K562 (cell line): ENCODE results near the gene POLR3H. TPM values are rescaled to one million over a fixed set of nuclear protein-coding genes. Genes with fewer than 3 reads are reported as not detected.
A peak's percentile ranks its signal among the peaks of the same experiment; 100 is the strongest.

ENCODE experiments used
- ATAC-seq: fragments of 200-7000 bp; cut with Tn5 transposase; 3 replicates; pipeline ENCODE4 v1.9.1; 2020; ENCODE audit warnings: moderate library complexity
- BruUV-seq: library from RNA; stranded (reverse); fragments of 400-500 nt; replicated peaks from 2 replicates; lab custom pipeline; 2021; lab: Mats Ljungman, UMichigan
- CTCF ChIA-PET: fragments of 300-600 bp; formaldehyde crosslinking; extraction: SDS; loops from one replicate; lab custom pipeline; 2021; ENCODE audit warnings: low intra/inter-chr PET ratio; lab: Yijun Ruan, JAX
- POLR2A ChIA-PET: fragments of 300-600, 350-650 bp; sonication (Branson Sonifier 250); formaldehyde crosslinking; extraction: SDS; loops from one replicate; lab custom pipeline; 2021; ENCODE audit warnings: antibody characterized with exemption, inconsistent platforms; lab: Yijun Ruan, JAX
- DNase-seq, 4 experiments: peaks; one replicate each; pipeline versions ENCODE4 v3.0.0 to v3.0.0-alpha.2; 2011 to 2018; ENCODE audit warnings: low spot score in 3 of 4, mixed read lengths in 3 of 4; ENCODE audit errors: extremely low read depth in 1 of 4
- FAIRE-seq: peaks from 2 replicates; lab custom pipeline; 2011; peaks lifted over from hg19 to GRCh38; lab: Jason Lieb, UNC
- H2AFZ ChIP-seq: 2 replicates; pipeline ENCODE4 v1.6.0; 2011; ENCODE audit warnings: low read depth, low read length, control low read depth, inconsistent platforms
- H3K27ac ChIP-seq: fragments of 200-600 bp; 3 replicates; pipeline ENCODE4 v1.8.0; 2011; ENCODE audit warnings: low read depth, mild to moderate bottlenecking, control low read depth, inconsistent platforms, low read length, moderate library complexity, mixed read lengths; ENCODE audit errors: extremely low read depth
- H3K27me3 ChIP-seq, 2 experiments: fragments of 300-600 bp in 1 of 2; 2 replicates in 1 of 2; 3 replicates in 1 of 2; pipeline versions ENCODE4 v1.6.0 to v1.8.0; 2011; ENCODE audit warnings: inconsistent platforms in 2 of 2, low read length in 2 of 2, mild to moderate bottlenecking in 1 of 2, mixed read lengths in 1 of 2, moderate library complexity in 1 of 2; ENCODE audit not compliant: control insufficient read depth in 2 of 2, insufficient read depth in 2 of 2
- H3K36me3 ChIP-seq: fragments of 300-600 bp; 3 replicates; pipeline ENCODE4 v1.8.0; 2011; ENCODE audit warnings: mild to moderate bottlenecking, low read length, inconsistent platforms; ENCODE audit not compliant: control insufficient read depth, insufficient read depth
- H3K4me1 ChIP-seq, 2 experiments: fragments of 200-600 bp in 1 of 2; replicated peaks in 1 of 2; 2 replicates in 1 of 2; 3 replicates in 1 of 2; pipeline versions ENCODE4 v1.5.1 to v1.8.0; 2011; ENCODE audit warnings: inconsistent platforms in 2 of 2, low read length in 2 of 2, mild to moderate bottlenecking in 1 of 2, mixed read lengths in 1 of 2, moderate library complexity in 1 of 2; ENCODE audit not compliant: control insufficient read depth in 2 of 2, insufficient read depth in 2 of 2
- H3K4me2 ChIP-seq: 2 replicates; pipeline ENCODE4 v1.6.1; 2011; ENCODE audit warnings: low read length, control low read depth, inconsistent platforms, mixed read lengths; ENCODE audit not compliant: insufficient read depth
- H3K4me3 ChIP-seq: fragments of 200-600 bp; sonication (generic), shearing (Covaris generic); 2 replicates; pipeline ENCODE4 v1.5.1; 2016; ENCODE audit warnings: control low read depth, inconsistent platforms
- H3K79me2 ChIP-seq: fragments of 200-600 bp; 3 replicates; pipeline ENCODE4 v1.8.0; 2011; ENCODE audit warnings: low read length, inconsistent platforms; ENCODE audit not compliant: control insufficient read depth, insufficient read depth
- H3K9ac ChIP-seq, 2 experiments: 2 replicates each; pipeline versions ENCODE4 v1.6.0 to v1.6.1; 2011; ENCODE audit warnings: low read depth in 2 of 2, low read length in 2 of 2, control low read depth in 1 of 2, inconsistent platforms in 1 of 2, mild to moderate bottlenecking in 1 of 2, mixed read lengths in 1 of 2; ENCODE audit not compliant: insufficient read depth in 1 of 2
- H3K9me1 ChIP-seq: one replicate; pipeline ENCODE4 v1.6.0; 2011; ENCODE audit warnings: inconsistent platforms, mild to moderate bottlenecking, low read length, moderate library complexity; ENCODE audit not compliant: control insufficient read depth, insufficient read depth
- H3K9me3 ChIP-seq: replicated peaks from 2 replicates; pipeline ENCODE4 v1.5.1; 2011; ENCODE audit warnings: low read depth, low read length, inconsistent platforms; ENCODE audit not compliant: control insufficient read depth, insufficient read depth
- H4K20me1 ChIP-seq: replicated peaks from 2 replicates; pipeline ENCODE4 v1.6.1; 2011; ENCODE audit warnings: low read length, inconsistent platforms, mixed read lengths; ENCODE audit not compliant: control insufficient read depth, insufficient read depth
- CHD7 ChIP-seq: fragments of 200-600 bp; sonication (generic); IDR thresholded peaks from one replicate; pipeline ENCODE4 v1.6.1; 2012; ENCODE audit warnings: mild to moderate bottlenecking, low read depth, low read length, inconsistent platforms
- HMG20B ChIP-seq: fragments of 250-450 bp; sonication (Bioruptor Pico); IDR thresholded peaks from 2 replicates; pipeline ENCODE4 v1.5.0; 2021; ENCODE audit warnings: mild to moderate bottlenecking
- MYNN ChIP-seq, 2 experiments: sonication (generic); formaldehyde crosslinking in 1 of 2; IDR thresholded peaks; 2 replicates each; pipeline versions ENCODE4 v1.5.0 to v1.6.1; 2016 to 2020; ENCODE audit warnings: antibody characterized with exemption in 1 of 2, missing genetic modification reagents in 1 of 2
- TOE1 ChIP-seq, 2 experiments: fragments of 450-650 bp in 1 of 2; sonication (generic) in 1 of 2; formaldehyde crosslinking in 1 of 2; IDR thresholded peaks; 2 replicates each; pipeline versions ENCODE4 v1.7.1 to v1.8.0; 2016 to 2022; ENCODE audit warnings: borderline replicate concordance in 2 of 2, mild to moderate bottlenecking in 2 of 2, antibody characterized with exemption in 1 of 2, inconsistent platforms in 1 of 2, low read depth in 1 of 2, missing genetic modification reagents in 1 of 2, moderate library complexity in 1 of 2
- ZKSCAN1 ChIP-seq: fragments of 150-350 bp; IDR thresholded peaks from 2 replicates; pipeline ENCODE4 v1.6.1; 2016; ENCODE audit warnings: low read depth, low read length
- ZNF785 ChIP-seq: fragments of 250-450 bp; sonication (Bioruptor Pico); IDR thresholded peaks from 2 replicates; pipeline ENCODE4 v1.4.0; 2020; ENCODE audit warnings: mild to moderate bottlenecking
- ZNF79 ChIP-seq: fragments of 250-450 bp; sonication (Bioruptor Pico); IDR thresholded peaks from 2 replicates; pipeline ENCODE4 v1.4.0; 2020; ENCODE audit warnings: low read depth, mild to moderate bottlenecking, moderate library complexity
- WGBS: fragments of 100-300 bp; shearing (Covaris generic); methylation state at CpG from one replicate; pipeline ENCODE4 v1.1.6; 2016; ENCODE audit warnings: low coverage, mixed read lengths; ENCODE audit not compliant: insufficient coverage; ENCODE audit errors: missing lambda C conversion rate; 5-methylcytosine and 5-hydroxymethylcytosine counted together
- in situ Hi-C: fragments of 300-500 bp; cut with MboI; formaldehyde crosslinking; loops from 4 replicates; pipeline ENCODE4 v1.15.0; 2018; ENCODE audit warnings: inconsistent platforms, mixed read lengths
- intact Hi-C: fragments of 100-400 bp; cut with micrococcal nuclease; formaldehyde crosslinking; loops from 2 replicates; pipeline ENCODE4 v1.14.2; 2022
- polyA plus RNA-seq, 8 experiments: library from polyadenylated mRNA; depleted of rRNA in 4 of 8; stranded (reverse) in 5 of 8; unstranded in 3 of 8; fragments of >200 nt; fragmentation: Nextera tagmentation in 2 of 8; fragmentation: Illumina TruSeq in 1 of 8; extraction: Ambion mirVana in 2 of 8; extraction: Trizol in 1 of 8; gene quantifications; 2 replicates each; pipeline versions ENCODE4 v1.2.1 to v1.2.3, GENCODE V29; 2011 to 2014; ENCODE audit warnings: inconsistent platforms in 1 of 8, missing spikeins in 1 of 8
- total RNA-seq, 7 experiments: library from RNA; depleted of rRNA in 6 of 7; stranded (reverse); fragments of >200 nt in 6 of 7; fragmentation: Illumina TruSeq in 2 of 7; extraction: Trizol in 2 of 7; gene quantifications; 2 replicates each; pipeline versions ENCODE4 v1.2.1 to v1.2.3, GENCODE V29; 2011 to 2021; ENCODE audit warnings: low replicate concordance in 1 of 7

The POLR3H gene
- total and polyA plus RNA-seq, 9 of the 15 experiments (the other 6 are each of a cell fraction or from before 2014, with no cell fraction given): 5.3 to 48.4 (median 22.2) TPM

- TF ChIP-seq ZNF79: no peak
- TF ChIP-seq ZNF785: no peak
- TF ChIP-seq ZKSCAN1: no peak
- TF ChIP-seq TOE1 (IDR thresholded peaks at IDR 0.05; ENCODE audit: borderline replicate concordance): no peak
- no peak for TF ChIP-seq TOE1 (CRISPR knock-in tag; IDR thresholded peaks at IDR 0.05; ENCODE audit: borderline replicate concordance, low read depth)
- TF ChIP-seq MYNN (IDR thresholded peaks at IDR 0.05): peak; percentile 77; the same call in 1 of the 2 replicates
- TF ChIP-seq MYNN (CRISPR knock-in tag; IDR thresholded peaks at IDR 0.05): no peak
- no peak for TF ChIP-seq HMG20B
- no peak for TF ChIP-seq CHD7
- no peak overlapping the region for H3K9ac ChIP-seq
- no peaks in the 10 kb centered on the region for H3K9me3 ChIP-seq
- H3K9me1 ChIP-seq: no peaks in the 10 kb centered on the region
- intact Hi-C loops (no loop called here), in situ Hi-C loops (no loop called here)
- H3K36me3 ChIP-seq: peaks cover 70% of the 10 kb centered on the region; the same call in 2 of the 3 replicates
- no TSS peak for BruUV-seq
- no peak overlapping the region for H3K27ac ChIP-seq
- no peak for ATAC-seq
- H2AFZ ChIP-seq: no peak overlapping the region
- no peaks in the 10 kb centered on the region for H3K27me3 ChIP-seq
- H4K20me1 ChIP-seq: 0 out of 2 replicates have a peak, but pooled peaks cover under 1% of the 10 kb centered on the region
- CTCF ChIA-PET: no interaction called here
- H3K4me2 ChIP-seq: no peak overlapping the region
- no peak for DNase-seq
- H3K4me3 ChIP-seq: no peak overlapping the region
- peaks cover 0 to 14% of the 10 kb centered on the region in 2 experiments; a peak in 4 of 5 replicates for H3K4me1 ChIP-seq
- H3K79me2 ChIP-seq: peaks cover 33% of the 10 kb centered on the region; the same call in 2 of the 3 replicates
- WGBS: 83% methylated on average over 4 of the region's 4 CpGs
- no peak for FAIRE-seq
- POLR2A ChIA-PET: interaction anchor here (0.6 to 1.8 kb wide), 3 partner anchors 25 to 123 kb away, joined by 3 to 4 read pairs (median 3); partner anchors contain the start of gene TEF
Observed at GRCh38 chr22:41504816-41505215, 39.5 kb downstream of the POLR3H start.
